ENCODE measurements around the gene SLC30A10.

DNA sequence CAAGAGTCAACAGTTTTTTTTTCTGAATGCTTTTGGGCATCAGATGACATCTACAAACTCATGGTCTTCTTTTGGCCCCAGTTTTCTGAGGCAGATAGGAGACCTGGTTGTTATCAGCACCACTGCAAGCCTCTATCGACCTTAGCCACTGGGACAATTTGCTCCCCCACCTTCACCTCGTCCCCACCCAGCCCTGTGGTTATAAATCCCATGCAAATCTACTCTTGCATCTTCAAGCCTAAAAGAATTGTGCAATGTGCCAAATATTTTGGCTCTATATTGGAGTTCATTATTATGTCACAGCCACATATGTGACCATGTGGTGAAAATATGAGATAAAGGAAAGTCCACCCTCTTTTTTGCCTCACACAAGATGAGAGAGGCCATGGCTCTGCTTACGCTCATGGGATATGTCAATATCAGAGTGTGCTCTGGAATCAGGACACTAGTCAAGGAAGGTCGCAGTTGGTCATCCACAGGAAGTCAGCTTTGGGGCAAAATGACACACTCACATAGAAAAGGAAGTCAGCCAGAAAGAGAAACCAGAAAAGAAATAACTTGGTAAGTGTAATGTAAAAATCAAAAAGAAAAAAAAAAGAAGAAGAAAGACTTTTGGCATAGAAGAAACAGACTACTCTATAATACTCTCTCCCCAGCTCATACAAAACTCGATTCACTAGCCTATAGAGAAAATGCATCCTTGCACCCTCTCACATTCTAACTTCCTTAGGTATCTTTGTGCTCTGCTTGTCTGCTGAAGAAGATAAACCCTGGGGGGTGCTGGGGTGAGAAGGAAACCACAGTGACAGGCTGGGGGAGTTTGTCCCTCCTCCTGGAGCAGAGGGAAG, 21.2 kb downstream of the SLC30A10 start:
- no peak for TF ChIP-seq POLR2A (IDR thresholded peaks at IDR 0.05)
- TF ChIP-seq, protein P1, sequence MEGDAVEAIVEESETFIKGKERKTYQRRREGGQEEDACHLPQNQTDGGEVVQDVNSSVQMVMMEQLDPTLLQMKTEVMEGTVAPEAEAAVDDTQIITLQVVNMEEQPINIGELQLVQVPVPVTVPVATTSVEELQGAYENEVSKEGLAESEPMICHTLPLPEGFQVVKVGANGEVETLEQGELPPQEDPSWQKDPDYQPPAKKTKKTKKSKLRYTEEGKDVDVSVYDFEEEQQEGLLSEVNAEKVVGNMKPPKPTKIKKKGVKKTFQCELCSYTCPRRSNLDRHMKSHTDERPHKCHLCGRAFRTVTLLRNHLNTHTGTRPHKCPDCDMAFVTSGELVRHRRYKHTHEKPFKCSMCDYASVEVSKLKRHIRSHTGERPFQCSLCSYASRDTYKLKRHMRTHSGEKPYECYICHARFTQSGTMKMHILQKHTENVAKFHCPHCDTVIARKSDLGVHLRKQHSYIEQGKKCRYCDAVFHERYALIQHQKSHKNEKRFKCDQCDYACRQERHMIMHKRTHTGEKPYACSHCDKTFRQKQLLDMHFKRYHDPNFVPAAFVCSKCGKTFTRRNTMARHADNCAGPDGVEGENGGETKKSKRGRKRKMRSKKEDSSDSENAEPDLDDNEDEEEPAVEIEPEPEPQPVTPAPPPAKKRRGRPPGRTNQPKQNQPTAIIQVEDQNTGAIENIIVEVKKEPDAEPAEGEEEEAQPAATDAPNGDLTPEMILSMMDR (IDR thresholded peaks at IDR 0.05): no peak
